Loucy (cell line): Measurements from ENCODE around the gene TOE1.

Source experiments
- EZH2phosphoT487 ChIP-seq: fragments of 200-600 bp; IDR thresholded peaks from 2 replicates; pipeline ENCODE4 v1.6.1; 2018; ENCODE audit warnings: antibody characterized with exemption, mild to moderate bottlenecking, moderate library complexity, borderline replicate concordance
- TF ChIP-seq, protein P1 (sequence below): fragments of 200-600 bp; sonication (generic); conservative IDR thresholded peaks from 2 replicates; pipeline ENCODE4 v1.5.1; 2014; ENCODE audit warnings: mild to moderate bottlenecking, antibody characterized with exemption, low read length

DNA sequence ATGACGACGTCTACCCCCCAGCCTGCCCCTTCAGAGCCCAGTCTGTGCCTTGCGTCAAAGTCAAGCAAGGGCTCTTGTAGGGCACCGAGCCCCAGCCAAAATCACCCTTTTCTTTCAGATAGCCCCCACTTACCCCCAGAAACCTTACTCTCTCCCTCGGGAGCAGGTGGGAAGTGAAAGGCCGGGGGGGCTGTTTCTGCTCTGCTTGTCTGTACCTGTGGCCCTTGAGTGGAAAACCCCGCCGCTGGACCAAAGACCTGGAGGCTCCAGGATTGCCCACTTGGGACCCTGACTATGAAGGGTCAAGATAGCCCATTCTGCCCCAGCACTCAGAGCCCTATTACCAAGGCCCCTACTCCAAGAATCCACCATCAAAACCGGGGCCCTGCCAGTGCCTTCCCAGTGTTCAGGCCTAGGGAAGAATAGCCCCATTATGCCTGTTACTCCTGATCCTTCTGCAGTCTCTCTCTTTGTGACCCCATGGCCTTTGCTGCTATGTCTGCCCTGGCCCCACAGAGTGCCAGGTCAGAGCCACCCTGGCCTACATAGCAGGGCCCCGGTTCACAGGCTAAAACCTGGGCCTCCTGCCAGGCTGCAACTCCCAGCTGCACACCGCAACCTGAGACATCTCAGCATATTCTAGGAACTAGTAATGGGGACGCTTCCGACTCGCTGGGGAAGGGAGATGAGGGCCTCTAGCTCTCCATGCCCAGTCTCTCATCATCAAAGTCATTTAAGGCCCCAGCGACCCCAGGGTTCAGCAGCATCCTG lies 35.5 kb upstream of the TOE1 start:
- TF ChIP-seq, protein P1, sequence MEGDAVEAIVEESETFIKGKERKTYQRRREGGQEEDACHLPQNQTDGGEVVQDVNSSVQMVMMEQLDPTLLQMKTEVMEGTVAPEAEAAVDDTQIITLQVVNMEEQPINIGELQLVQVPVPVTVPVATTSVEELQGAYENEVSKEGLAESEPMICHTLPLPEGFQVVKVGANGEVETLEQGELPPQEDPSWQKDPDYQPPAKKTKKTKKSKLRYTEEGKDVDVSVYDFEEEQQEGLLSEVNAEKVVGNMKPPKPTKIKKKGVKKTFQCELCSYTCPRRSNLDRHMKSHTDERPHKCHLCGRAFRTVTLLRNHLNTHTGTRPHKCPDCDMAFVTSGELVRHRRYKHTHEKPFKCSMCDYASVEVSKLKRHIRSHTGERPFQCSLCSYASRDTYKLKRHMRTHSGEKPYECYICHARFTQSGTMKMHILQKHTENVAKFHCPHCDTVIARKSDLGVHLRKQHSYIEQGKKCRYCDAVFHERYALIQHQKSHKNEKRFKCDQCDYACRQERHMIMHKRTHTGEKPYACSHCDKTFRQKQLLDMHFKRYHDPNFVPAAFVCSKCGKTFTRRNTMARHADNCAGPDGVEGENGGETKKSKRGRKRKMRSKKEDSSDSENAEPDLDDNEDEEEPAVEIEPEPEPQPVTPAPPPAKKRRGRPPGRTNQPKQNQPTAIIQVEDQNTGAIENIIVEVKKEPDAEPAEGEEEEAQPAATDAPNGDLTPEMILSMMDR: no peak; the same call in 1 of the 2 replicates
- no peak for TF ChIP-seq EZH2phosphoT487
